ENCODE results near the gene LRWD1.
"Not testable (repeated sequence)": the region's sequence is repeated elsewhere in the genome, so short reads cannot be mapped to it uniquely, and the experiment has no call there.

The LRWD1 gene

DNA sequence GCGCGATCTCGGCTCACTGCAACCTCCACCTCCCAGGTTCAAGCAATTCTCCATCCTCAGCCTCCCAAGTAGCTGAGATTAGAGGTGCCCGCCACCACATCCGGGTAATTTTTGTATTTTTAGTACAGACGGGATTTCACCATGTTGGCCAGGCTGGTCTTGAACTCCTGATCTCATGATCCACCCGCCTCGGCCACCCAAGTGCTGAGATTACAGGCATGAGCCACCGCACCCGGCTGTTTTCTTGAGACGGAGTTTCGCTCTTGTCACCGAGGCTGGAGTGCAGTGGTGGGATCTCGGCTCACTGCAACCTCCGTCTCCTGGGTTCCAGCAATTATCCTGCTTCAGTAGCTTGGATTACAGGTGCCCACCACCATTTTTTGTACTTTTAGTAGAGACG lies 33.5 kb downstream of the LRWD1 start:
- not testable (repeated sequence) for DNase-seq (ENCODE audit: low spot score)

GRCh38 chr7:102503141-102503540 lies 38.4 kb downstream of the LRWD1 start:
- not testable (repeated sequence) for DNase-seq (ENCODE audit: low spot score)

DNA sequence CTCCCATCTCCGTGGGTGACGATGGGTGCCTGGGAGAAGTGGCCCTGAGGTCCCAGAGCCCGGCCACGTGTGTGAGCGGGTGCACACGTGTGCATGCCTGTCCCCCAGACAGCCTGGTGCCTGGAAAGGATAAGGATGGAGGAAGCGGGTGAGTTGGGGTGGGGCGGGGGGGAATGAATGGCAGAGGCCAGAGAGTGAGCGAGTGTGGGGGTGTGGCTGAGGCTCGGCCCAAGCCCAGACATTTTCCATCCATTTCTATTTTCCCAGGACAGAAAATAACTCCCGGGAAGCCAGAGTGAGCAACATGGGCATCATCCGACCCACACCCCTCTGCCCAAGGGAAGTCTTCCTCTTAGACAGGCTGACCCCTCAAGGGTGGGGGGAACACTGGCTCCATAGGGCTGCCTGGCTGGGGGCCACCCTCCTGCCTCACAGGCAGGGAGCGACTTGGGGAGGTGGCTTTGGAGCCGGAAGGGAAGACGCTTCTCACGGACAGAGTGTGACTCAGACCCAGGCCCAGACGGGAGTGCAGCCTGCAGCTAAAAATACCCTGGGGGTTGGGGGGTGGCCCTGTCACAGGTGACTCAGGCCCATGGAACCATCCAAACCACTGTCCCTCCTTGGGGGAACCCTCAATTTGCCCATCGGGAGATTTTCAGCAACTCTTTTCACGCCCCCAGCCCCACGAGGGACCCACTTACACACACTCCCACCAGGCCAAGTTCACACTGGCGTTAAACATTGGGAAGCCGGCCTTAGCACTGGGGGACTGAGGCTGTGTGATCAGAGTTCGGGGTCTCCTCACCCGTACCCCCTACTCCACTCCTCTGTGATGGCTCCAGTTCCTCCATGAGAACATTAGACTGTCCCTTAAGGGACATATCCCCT lies 40.8 kb downstream of the LRWD1 start:
- DNase-seq (ENCODE audit: low spot score), result not testable (repeated sequence)

GRCh38 chr7:102507410-102508088 lies 42.8 kb downstream of the LRWD1 start:
- not testable (repeated sequence) for DNase-seq (ENCODE audit: low spot score)

DNA sequence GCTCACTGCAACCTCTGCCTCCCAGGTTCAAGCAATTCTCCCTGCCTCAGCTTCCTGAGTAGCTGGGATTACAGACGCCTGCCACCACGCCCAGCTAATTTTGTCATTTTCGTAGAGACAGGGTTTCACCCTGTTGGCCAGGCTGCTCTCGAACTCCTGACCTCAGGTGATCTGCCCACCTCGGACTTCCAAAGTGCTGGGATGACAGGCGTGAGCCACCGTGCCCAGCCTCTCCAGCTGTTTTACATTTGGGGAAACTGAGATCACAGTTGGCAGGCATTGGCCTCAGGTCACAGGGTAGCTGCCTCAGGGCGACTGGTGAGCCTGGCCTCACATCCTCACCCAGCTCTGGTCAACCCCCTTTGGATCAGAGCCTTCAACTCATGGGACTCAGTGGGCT lies 45.8 kb downstream of the LRWD1 start:
- DNase-seq (ENCODE audit: low spot score), result not testable (repeated sequence)

DNA sequence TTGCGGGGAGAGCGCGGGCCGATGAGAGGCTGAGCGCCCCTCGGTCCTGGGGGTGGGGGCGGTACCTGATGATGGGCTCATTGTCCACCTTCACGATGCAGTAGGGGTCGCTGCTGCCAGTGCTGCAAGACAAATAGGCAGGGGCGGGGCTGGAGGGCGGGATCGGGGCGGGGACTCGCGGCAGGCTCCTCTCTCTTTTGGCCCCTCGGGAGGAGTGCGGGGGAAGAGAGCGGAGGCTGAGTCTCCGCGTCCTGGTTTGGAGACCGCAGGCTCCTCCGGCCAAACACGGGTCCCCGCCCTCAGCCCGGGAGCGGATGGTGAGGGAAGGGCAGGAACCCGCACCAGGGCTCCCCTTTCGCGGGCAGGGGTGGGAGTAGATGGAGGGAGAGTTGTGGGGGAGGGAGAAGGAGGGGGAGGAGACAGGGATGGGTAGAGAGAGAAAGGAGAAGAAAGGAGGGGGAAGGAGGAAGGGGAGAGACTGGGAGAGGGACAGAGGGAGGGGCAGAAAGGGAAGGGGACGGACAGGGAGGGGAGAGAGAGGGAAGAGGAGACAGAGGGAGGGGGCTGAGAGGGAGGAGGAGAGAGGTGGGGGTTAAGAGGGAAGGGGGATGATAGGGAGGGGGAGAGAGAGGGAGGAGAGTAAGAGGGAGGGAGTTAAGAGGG lies 47.2 kb downstream of the LRWD1 start:
- DNase-seq (ENCODE audit: low spot score), result not testable (repeated sequence)

DNA sequence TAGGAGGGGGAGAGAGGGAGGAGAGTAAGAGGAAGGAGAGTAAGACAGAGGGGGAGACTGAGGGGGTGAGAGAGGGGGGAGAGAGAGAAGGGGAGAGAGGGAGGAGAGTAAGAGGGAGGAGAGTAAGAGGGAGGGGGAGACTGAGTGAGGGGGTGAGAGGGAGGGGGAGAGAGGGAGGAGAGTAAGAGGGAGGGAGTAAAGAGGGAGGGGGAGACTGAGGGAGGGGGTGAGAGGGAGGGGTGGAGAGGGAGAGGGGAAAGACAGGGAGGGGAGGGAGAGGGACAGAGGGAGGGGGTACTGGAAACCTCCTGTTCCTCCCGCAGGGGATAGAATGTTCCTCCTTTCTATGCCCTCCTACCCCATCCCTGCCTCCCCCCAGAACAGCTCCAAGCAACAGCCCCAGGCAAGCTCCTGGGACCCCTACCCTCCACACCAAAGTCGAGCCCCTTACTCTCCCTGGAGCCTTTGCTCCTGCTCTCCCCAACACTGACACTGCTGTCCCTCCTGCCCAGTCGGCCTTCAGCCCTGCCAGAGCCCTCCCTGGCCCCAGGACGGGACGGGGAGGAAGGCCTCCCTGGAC lies 47.9 kb downstream of the LRWD1 start:
- DNase-seq (ENCODE audit: low spot score), result peak; percentile 92

DNA sequence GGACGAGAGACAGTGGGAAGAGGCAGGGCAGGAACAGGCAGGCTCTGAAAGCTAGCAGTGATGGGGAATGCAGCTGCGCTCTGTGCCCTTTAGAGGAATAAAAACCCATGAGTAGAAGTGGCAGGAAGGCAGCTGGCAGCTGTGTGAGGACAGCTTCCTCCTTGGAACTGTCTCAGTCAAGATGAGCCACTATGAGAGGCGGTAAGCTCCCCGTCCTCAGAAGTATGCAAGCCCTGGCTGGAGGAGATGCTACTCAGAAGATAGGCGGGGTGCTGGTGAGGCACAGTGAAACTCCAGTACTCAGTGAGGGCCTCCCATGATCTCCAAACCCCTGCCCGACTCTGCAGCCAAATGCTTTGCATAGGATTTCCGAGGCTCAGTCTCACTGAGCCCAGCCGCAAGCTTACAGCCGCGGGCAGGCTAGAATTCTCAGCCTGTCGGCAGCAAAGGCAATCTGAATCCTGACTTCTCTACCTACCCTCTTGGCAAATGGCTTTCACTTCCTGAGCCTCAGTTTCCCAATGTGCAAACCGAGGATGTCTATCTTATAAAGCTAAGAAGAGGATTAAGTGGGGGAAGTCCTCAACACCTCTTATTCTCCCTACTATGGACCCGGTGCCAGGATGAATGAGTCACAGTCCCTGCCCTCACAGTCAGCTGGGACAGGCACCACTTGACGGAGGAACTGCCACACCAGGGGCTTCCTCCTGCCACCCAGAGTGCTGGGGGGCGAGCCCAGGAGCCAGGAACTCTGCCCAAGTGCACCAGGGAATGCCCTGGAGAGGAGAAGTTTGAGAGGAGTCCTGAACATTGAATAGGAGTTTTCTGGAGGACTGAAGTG lies 50.3 kb downstream of the LRWD1 start:
- not testable (repeated sequence) for DNase-seq (ENCODE audit: low spot score)

GRCh38 chr7:102515889-102516288 lies 51.1 kb downstream of the LRWD1 start:
- DNase-seq (ENCODE audit: low spot score), result not testable (repeated sequence)

GRCh38 chr7:102516951-102517350 lies 52.2 kb downstream of the LRWD1 start:
- DNase-seq (ENCODE audit: low spot score), result not testable (repeated sequence)

- DNase-seq (ENCODE audit: low spot score), result peak; percentile 20
Measured at GRCh38 chr7:102517550-102518147, 52.9 kb downstream of the LRWD1 start, which contains the start of gene RASA4B. TSS of gene RASA4B (minus strand) at chr7:102517777. CDS start at chr7:102517710, 67 bp downstream.

GRCh38 chr7:102520797-102521196 lies 56.0 kb downstream of the LRWD1 start:
- not testable (repeated sequence) for DNase-seq (ENCODE audit: low spot score)

Data from globus pallidus (tissue), 1 donor.